Type B pancreatic cell (in vitro differentiated cells): ENCODE results near the gene GPX5. TPM values are rescaled to one million over a fixed set of nuclear protein-coding genes. Genes with fewer than 3 reads are reported as not detected.
"Not testable (repeated sequence)": the region's sequence is repeated elsewhere in the genome, so short reads cannot be mapped to it uniquely, and the experiment has no call there.

Source experiments
- DNase-seq: peaks from one replicate; pipeline ENCODE4 v3.0.0; 2021; ENCODE audit warnings: mixed read lengths; ENCODE audit not compliant: unreplicated experiment; ENCODE audit errors: extremely low spot score
- H3K27ac Mint-ChIP-seq: 2 replicates; pipeline ENCODE4 v1.8.0; 2021; ENCODE audit warnings: mild to moderate bottlenecking, mixed read lengths
- H3K27me3 Mint-ChIP-seq: 2 replicates; pipeline ENCODE4 v1.8.0; 2021; ENCODE audit warnings: mixed read lengths
- H3K36me3 Mint-ChIP-seq: 2 replicates; pipeline ENCODE4 v1.8.0; 2021; ENCODE audit warnings: mixed read lengths
- H3K4me1 Mint-ChIP-seq: one replicate; pipeline ENCODE4 v1.8.0; 2021; ENCODE audit warnings: mixed read lengths; ENCODE audit not compliant: unreplicated experiment
- H3K4me3 Mint-ChIP-seq: 2 replicates; pipeline ENCODE4 v1.8.0; 2021; ENCODE audit warnings: mild to moderate bottlenecking, mixed read lengths
- H3K9me3 Mint-ChIP-seq: 2 replicates; pipeline ENCODE4 v1.8.0; 2021; ENCODE audit warnings: mixed read lengths
- total RNA-seq: library from RNA; stranded (reverse); gene quantifications from 2 replicates; pipeline ENCODE4 v1.2.1, GENCODE V29; 2021; ENCODE audit warnings: low replicate concordance
- TF ChIP-seq, protein P1 (sequence below): fragments of 200-600 bp; sonication (generic); conservative IDR thresholded peaks from 2 replicates; pipeline ENCODE4 v1.5.0; 2021; ENCODE audit warnings: antibody characterized with exemption, mild to moderate bottlenecking

GPX5 gene
- total RNA-seq, 1 donor from 2014 or later: not detected

DNA sequence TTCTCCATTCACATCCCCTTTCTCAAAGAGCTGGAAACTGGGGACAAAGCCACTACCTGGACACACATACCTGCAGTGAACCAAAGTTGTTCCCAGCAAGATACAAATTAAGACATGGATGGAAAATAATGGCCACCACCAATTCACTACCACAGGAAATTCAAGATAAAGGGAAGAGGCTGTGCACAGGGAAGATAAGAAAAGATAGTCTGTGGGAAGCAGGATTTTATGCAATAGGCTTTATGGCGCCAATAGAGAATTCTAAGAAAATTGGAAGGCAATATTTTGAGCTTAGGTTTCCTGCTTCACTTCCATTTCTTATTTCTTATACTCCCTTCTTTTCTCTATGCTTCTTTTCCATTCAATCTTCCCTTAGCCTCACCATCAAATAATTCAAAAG, 19.9 kb upstream of the GPX5 start:
- H3K4me3 Mint-ChIP-seq: no peak overlapping the region
- H3K9me3 Mint-ChIP-seq: no peaks in the 10 kb centered on the region
- peaks cover 5% of the 10 kb centered on the region for H3K27me3 Mint-ChIP-seq
- DNase-seq: no peak
- TF ChIP-seq, protein P1, sequence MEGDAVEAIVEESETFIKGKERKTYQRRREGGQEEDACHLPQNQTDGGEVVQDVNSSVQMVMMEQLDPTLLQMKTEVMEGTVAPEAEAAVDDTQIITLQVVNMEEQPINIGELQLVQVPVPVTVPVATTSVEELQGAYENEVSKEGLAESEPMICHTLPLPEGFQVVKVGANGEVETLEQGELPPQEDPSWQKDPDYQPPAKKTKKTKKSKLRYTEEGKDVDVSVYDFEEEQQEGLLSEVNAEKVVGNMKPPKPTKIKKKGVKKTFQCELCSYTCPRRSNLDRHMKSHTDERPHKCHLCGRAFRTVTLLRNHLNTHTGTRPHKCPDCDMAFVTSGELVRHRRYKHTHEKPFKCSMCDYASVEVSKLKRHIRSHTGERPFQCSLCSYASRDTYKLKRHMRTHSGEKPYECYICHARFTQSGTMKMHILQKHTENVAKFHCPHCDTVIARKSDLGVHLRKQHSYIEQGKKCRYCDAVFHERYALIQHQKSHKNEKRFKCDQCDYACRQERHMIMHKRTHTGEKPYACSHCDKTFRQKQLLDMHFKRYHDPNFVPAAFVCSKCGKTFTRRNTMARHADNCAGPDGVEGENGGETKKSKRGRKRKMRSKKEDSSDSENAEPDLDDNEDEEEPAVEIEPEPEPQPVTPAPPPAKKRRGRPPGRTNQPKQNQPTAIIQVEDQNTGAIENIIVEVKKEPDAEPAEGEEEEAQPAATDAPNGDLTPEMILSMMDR: no peak
- no peak overlapping the region for H3K27ac Mint-ChIP-seq
- no peaks in the 10 kb centered on the region for H3K4me1 Mint-ChIP-seq
- H3K36me3 Mint-ChIP-seq: no peaks in the 10 kb centered on the region

DNA sequence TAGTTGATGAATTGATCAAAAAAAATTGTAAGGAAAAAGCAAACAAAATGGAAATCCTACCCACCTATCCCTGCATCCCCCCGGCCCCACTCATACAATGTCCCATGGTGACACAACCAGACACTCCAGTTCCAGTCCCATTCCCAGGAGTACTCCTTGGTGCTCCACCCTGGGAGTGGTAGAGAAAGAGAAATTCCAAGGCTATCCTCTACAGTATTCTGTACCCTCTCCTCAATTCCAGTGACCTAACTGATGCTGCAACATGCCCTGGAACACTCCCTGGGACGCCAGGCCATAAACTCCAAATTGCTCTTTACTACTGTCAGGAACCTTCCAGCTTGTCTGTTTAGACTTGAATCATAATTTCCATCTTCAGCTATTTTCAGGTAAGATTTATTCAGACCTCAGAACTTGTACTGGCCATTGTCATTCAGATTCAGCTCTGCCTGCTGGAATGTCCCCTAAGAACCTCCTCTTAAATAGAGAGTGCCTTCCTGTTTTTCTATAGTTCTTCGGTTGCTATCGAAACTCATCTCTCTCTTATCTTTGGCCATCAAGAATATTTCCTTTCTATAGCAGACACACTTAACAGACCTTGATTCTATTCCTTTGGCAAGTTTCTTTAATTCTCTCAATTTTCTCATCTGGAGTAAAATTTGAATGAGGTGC, 18.7 kb upstream of the GPX5 start:
- Mint-ChIP-seq H3K4me1 (no peaks in the 10 kb centered on the region), H3K27ac (no peak overlapping the region), H3K4me3 (no peak overlapping the region), H3K36me3 (no peaks in the 10 kb centered on the region), H3K27me3 (peaks cover 5% of the 10 kb centered on the region), H3K9me3 (no peaks in the 10 kb centered on the region)
- DNase-seq: no peak
- TF ChIP-seq, protein P1: no peak

DNA sequence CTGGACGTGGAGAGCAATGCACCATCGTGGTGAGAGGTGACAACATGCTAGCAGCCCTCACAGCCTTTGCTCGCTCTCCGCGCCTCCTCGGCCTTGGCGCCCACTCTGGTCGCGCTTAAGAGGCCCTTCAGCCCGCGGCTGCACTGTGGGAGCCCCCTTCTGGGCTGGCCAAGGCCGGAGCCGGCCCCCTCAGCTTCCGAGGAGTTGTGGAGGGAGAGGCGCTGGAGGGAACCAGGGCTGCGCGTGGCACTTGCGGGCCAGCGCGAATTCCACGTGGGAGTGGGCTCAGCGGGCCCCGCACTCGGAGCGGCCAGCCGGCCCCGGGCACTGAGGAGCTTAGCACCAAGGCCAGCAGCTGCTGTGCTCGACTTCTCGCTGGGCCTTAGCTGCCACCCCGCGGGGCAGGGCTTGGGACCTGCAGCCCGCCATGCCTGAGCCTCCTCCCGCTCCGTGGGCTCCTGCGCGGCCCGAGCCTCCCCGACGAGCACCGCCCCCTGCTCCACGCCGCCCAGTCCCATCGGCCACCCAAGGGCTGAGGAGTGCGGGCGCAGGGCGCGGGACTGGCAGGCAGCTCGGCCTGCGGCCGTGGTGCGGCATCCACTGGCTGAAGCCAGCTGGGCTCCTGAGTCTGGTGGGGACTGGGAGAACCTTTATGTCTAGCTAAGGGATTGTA, 13.9 kb upstream of the GPX5 start:
- Mint-ChIP-seq H3K36me3 (no peaks in the 10 kb centered on the region), H3K4me3 (no peak overlapping the region), H3K4me1 (no peaks in the 10 kb centered on the region), H3K9me3 (no peaks in the 10 kb centered on the region), H3K27ac (no peak overlapping the region), H3K27me3 (peaks cover 11% of the 10 kb centered on the region)
- TF ChIP-seq, protein P1: no peak
- no peak for DNase-seq

DNA sequence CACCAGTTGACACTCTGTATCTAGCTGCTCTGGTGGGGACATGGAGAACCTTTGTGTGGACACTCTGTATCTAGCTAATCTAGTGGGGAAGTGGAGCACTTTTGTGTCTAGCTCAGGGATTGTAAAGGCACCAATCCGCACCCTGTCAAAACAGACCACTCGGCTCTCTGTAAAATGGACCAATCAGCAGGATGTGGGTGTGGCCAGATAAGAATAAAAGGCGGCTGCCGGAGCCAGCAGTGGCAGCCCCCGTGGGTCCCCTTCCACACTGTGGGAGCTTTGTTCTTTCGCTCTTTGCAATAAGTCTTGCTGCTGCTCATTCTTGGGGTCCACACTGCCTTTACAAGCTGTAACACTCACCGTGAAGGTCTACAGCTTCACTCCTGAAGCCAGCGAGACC, 13.3 kb upstream of the GPX5 start:
- not testable (repeated sequence) for H3K27ac Mint-ChIP-seq, H3K4me1 Mint-ChIP-seq, H3K9me3 Mint-ChIP-seq, H3K27me3 Mint-ChIP-seq, H3K36me3 Mint-ChIP-seq, H3K4me3 Mint-ChIP-seq, DNase-seq

DNA sequence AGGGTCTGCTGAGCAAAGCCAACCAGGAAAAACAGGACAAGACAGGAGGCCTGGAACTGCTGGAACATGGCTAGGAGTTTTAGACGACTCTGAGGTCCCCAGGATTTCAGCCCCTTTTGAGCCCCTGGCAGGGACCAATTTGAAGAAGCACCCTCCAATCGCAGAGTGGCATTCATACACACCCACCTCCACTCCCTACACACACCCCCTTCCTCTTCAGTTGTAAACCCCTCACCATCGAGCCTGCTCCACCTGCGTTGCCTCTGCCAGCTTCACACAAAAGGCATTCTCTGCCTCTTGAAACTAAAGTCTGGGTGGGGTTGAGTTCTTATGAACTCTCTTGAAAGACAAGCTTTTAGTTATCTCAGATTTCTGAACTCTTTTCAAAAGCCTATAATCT, 10.0 kb upstream of the GPX5 start, which contains the start of gene GPX6:
TSS of gene GPX6 (minus strand) at position 118 of the 400 bp plus-strand sequence. CDS start at position 68, 50 bp downstream.
- peaks cover 16% of the 10 kb centered on the region for H3K27me3 Mint-ChIP-seq
- H3K27ac Mint-ChIP-seq: no peak within 1 kb of the TSS
- H3K9me3 Mint-ChIP-seq: no peaks in the 10 kb centered on the region
- H3K36me3 Mint-ChIP-seq: no peaks in the 10 kb centered on the region
- TF ChIP-seq, protein P1: no peak
- H3K4me1 Mint-ChIP-seq: no peaks in the 10 kb centered on the region
- H3K4me3 Mint-ChIP-seq: no peak within 1 kb of the TSS
- no peak for DNase-seq

DNA sequence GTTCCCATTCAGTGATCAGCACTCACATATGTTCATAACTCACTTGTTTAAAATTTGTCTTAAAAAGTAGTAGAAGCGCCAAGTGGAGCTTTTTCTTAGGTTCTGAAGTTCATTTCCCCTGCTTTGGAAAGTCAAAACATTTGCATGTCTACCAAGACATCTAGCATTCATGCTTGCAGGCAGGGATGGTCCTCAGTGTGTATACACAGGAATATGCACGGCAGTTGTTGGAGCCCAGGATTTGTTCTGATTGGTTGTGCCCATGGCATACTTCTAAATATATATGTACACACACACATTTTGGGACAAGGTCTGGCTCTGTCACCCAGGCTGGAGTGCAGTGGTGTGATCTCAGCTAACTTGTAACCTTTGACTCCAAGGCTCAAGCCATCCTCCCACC, 7.7 kb upstream of the GPX5 start:
- TF ChIP-seq, protein P1: no peak
- H3K27ac Mint-ChIP-seq: no peak overlapping the region
- DNase-seq: no peak
- H3K9me3 Mint-ChIP-seq: no peaks in the 10 kb centered on the region
- H3K4me3 Mint-ChIP-seq: no peak overlapping the region
- H3K4me1 Mint-ChIP-seq: no peaks in the 10 kb centered on the region
- peaks cover 20% of the 10 kb centered on the region for H3K27me3 Mint-ChIP-seq
- no peaks in the 10 kb centered on the region for H3K36me3 Mint-ChIP-seq
